Psoas muscle (tissue), 8 donors: Measurements from ENCODE around the gene MTMR2. TPM values are rescaled to one million over a fixed set of nuclear protein-coding genes. Genes with fewer than 3 reads are reported as not detected.
"Not testable (repeated sequence)": the region's sequence is repeated elsewhere in the genome, so short reads cannot be mapped to it uniquely, and the experiment has no call there.

Experiments used
- ATAC-seq, 4 donors: fragments of 200-7000 bp; cut with Tn5 transposase; one replicate each; pipeline ENCODE4 v1.9.1; 2020; ENCODE audit warnings: moderate library complexity in 3 of 4, mild to moderate bottlenecking in 2 of 4
- DNase-seq, 2 donors: peaks; one replicate each; pipeline ENCODE4 v3.0.0-alpha.2; 2020
- H3K27ac ChIP-seq: fragments of 200-600 bp; one replicate; pipeline ENCODE4 v1.8.0; 2022
- H3K27me3 ChIP-seq, 3 donors: fragments of 200-600 bp in 1 of 3; one replicate each; pipeline versions ENCODE4 v1.6.1 to v1.8.0; 2013 to 2022; ENCODE audit warnings: low read length in 2 of 3, mild to moderate bottlenecking in 2 of 3, moderate library complexity in 1 of 3; ENCODE audit not compliant: insufficient read depth in 3 of 3
- H3K36me3 ChIP-seq, 2 donors: fragments of 200-600 bp in 1 of 2; one replicate each; pipeline versions ENCODE4 v1.6.1 to v1.8.0; 2013 to 2022; ENCODE audit warnings: low read depth in 1 of 2, mild to moderate bottlenecking in 1 of 2, moderate library complexity in 1 of 2; ENCODE audit not compliant: insufficient read depth in 1 of 2
- H3K4me1 ChIP-seq: fragments of 200-600 bp; one replicate; pipeline ENCODE4 v1.8.0; 2022
- H3K4me3 ChIP-seq: fragments of 200-600 bp; one replicate; pipeline ENCODE4 v1.8.0; 2022; ENCODE audit warnings: mild to moderate bottlenecking
- H3K9me3 ChIP-seq: fragments of 200-600 bp; one replicate; pipeline ENCODE4 v1.8.0; 2022
- WGBS, 3 donors: extraction: QIAGEN DNeasy Blood & Tissue Kit; methylation state at CpG; one replicate each; pipeline versions ENCODE4 v1.1.6 to v1.1.7; 2013; 5-methylcytosine and 5-hydroxymethylcytosine counted together
- intact Hi-C, 2 donors: fragments of 100-400 bp; cut with DNase I; formaldehyde crosslinking; loops; one replicate each; pipeline versions ENCODE4 v1.11.0 to v1.14.2; 2022
- polyA plus RNA-seq, 3 donors: library from polyadenylated mRNA; stranded (reverse); fragments of 200-250 nt; gene quantifications; one replicate each; pipeline ENCODE4 v1.2.3, GENCODE V29; 2013
- total RNA-seq, 4 donors: library from RNA; stranded (reverse); fragmentation: NEBNext Ultra II Directional in 2 of 4; extraction: Animal tissue kit (Norgen Biotek cat#: 25700) in 2 of 4; gene quantifications; one replicate each; pipeline versions ENCODE4 v1.2.1 to v1.2.4, GENCODE V29; 2021 to 2023
- TF ChIP-seq, protein P1 (sequence below): fragments of 200-600 bp; IDR thresholded peaks from one replicate; pipeline ENCODE4 v1.8.0; 2022; ENCODE audit warnings: antibody characterized with exemption
- donor health status: healthy with polysubstance abuse.
- donor health status: DM: no; HTN: no; CAD: no; lungs with moderate emphysema.
- donor health status: Bipolar disorder and iron deficiency.
- donor health status: healthy.
- donor health status: DM: yes; HTN: yes; CAD: no.
- donor health status: DM: no; HTN: no; CAD: no.
- donor health status: DM: no; HTN: no; CAD: no.
- donor health status: DM: yes; HTN: yes; CAD: no.

MTMR2 gene
- total and polyA plus RNA-seq, 7 donors: 5.4 to 9.9 (median 7.7) TPM

DNA sequence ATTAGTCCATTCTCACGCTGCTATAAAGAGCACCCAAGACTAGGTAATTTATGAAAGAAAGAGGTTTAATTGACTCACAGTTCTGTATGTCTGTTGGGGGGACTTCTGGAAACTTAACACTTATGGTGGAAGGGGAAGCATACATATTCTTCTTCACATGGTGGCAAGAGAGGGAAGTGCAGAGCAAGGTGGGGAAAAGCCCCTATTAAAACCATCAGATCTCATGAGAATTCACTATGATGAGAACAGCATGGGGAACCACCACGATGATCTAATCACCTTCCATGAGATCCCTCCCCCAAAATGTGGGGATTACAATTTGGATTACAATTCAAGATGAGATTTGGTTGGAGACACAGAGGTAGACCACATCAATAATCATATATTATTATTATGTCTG is 107.9 kb downstream of the MTMR2 start:
- Histone ChIP-seq H3K9me3 (no peaks in the 10 kb centered on the region), H3K4me3 (no peak overlapping the region), H3K36me3 (peaks cover 0 to 46% of the 10 kb centered on the region in 2 donors), H3K27ac (no peak overlapping the region), H3K4me1 (no peaks in the 10 kb centered on the region), H3K27me3 (no peaks in the 10 kb centered on the region)
- TF ChIP-seq, protein P1, sequence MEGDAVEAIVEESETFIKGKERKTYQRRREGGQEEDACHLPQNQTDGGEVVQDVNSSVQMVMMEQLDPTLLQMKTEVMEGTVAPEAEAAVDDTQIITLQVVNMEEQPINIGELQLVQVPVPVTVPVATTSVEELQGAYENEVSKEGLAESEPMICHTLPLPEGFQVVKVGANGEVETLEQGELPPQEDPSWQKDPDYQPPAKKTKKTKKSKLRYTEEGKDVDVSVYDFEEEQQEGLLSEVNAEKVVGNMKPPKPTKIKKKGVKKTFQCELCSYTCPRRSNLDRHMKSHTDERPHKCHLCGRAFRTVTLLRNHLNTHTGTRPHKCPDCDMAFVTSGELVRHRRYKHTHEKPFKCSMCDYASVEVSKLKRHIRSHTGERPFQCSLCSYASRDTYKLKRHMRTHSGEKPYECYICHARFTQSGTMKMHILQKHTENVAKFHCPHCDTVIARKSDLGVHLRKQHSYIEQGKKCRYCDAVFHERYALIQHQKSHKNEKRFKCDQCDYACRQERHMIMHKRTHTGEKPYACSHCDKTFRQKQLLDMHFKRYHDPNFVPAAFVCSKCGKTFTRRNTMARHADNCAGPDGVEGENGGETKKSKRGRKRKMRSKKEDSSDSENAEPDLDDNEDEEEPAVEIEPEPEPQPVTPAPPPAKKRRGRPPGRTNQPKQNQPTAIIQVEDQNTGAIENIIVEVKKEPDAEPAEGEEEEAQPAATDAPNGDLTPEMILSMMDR: no peak
- intact Hi-C loops: no loop called here
- ATAC-seq: no peak
- DNase-seq: no peak
- WGBS, 3 donors: 95 to 99% (median 96%) methylated on average over 2 of the region's 2 CpGs

DNA sequence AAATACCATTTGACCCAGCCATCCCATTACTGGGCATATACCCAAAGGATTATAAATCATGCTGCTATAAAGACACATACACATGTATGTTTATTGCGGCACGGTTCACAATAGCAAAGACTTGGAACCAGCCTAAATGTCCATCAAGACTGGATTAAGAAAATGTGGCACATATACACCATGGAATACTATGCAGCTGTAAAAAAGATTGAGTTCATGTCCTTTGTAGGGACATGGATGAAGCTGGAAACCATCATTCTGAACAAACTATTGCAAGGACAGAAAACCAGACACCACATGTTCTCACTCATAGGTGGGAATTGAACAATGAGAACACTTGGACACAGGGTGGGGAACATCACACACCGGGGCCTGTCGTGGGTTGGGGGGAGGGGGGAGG is 112.9 kb downstream of the MTMR2 start:
- H3K4me1 ChIP-seq, H3K9me3 ChIP-seq, H3K27me3 ChIP-seq, DNase-seq, intact Hi-C loops, H3K27ac ChIP-seq, H3K4me3 ChIP-seq, ATAC-seq: not testable (repeated sequence)
- H3K36me3 ChIP-seq: peaks cover 0 to 27% of the 10 kb centered on the region in 2 donors
- WGBS, 3 donors: 95 to 99% (median 96%) methylated on average over 3 to 4 of the region's 4 CpGs

DNA sequence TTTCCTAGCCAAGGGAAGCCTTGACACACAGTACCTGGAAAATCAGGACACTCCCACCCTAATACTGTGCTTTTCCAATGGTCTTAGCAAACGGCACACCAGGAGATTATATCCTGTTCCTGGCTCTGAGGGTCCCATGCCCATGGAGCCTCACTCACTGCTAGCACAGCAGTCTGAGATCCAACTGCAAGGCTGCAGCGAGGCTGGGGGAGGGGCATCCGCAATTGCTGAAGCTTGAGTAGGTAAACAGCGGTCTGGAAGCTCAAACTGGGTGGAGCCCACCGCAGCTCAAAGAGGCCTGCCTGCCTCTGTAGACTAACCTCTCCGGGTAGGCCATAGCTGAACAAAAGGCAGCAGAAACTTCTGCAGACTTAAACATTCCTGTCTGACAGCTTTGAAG is 117.4 kb downstream of the MTMR2 start:
- H3K9me3 ChIP-seq, ATAC-seq, H3K4me1 ChIP-seq, intact Hi-C loops, H3K4me3 ChIP-seq, H3K27me3 ChIP-seq, H3K27ac ChIP-seq: not testable (repeated sequence)
- 94 to 96% (median 96%) methylated on average over 6 of the region's 6 CpGs for WGBS, 3 donors
- DNase-seq: peak in 1 of 2 donors; percentile 25
- peaks cover 0 to 17% of the 10 kb centered on the region in 2 donors for H3K36me3 ChIP-seq

DNA sequence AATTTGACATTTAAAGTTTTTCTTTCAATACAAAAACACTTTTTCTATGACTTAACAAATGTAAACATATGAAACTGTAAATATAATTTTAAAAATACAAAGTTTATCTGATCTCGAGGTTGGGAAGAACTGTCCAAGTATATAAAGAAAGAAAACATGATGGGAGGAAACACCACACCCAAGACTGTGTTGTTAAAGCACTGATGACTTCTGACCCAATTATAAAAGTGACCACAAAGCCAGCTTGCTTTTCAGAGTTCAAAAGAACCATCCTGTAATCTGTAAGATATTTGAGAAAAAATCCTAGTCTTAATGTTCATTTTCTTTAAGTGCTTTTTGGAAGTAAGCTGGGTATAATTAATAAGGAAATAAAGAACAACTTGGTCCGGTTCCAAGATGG is 118.0 kb downstream of the MTMR2 start:
- Histone ChIP-seq H3K27ac (no peak overlapping the region), H3K27me3 (no peaks in the 10 kb centered on the region), H3K9me3 (no peaks in the 10 kb centered on the region), H3K4me1 (no peaks in the 10 kb centered on the region), H3K36me3 (peaks cover 0 to 20% of the 10 kb centered on the region in 2 donors), H3K4me3 (no peak overlapping the region)
- ATAC-seq (no peak), DNase-seq (no peak)
- intact Hi-C loops: no loop called here
- WGBS, 3 donors: 82 to 93% (median 87%) methylated on average over 2 of the region's 2 CpGs
- TF ChIP-seq, protein P1: no peak

DNA sequence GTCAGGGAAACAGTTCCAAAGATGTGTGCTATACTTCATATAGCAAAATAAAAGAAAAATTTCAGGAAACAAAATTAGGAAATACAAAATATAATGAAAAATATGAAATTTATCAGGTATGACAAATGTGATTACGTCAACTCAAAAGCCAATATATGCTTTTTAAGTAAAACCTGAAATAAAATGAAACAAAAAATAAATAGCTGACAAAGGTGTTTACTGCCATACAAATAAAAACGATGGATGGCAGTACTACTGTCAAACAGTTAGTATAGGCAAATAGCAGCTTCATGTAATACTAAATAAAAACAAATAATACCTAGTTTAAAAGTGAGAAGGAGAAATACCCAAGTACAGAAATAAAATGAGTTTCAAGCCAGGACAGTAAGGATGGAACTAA is 119.9 kb downstream of the MTMR2 start:
- DNase-seq (no peak), ATAC-seq (no peak)
- Histone ChIP-seq H3K27ac (no peak overlapping the region), H3K4me3 (no peak overlapping the region), H3K4me1 (no peaks in the 10 kb centered on the region), H3K36me3 (peaks cover 7 to 39% of the 10 kb centered on the region in 2 donors), H3K27me3 (no peaks in the 10 kb centered on the region), H3K9me3 (no peaks in the 10 kb centered on the region)
- WGBS, 3 donors: 95 to 96% (median 96%) methylated on average over 2 of the region's 2 CpGs
- intact Hi-C loops: no loop called here
- TF ChIP-seq, protein P1: no peak

DNA sequence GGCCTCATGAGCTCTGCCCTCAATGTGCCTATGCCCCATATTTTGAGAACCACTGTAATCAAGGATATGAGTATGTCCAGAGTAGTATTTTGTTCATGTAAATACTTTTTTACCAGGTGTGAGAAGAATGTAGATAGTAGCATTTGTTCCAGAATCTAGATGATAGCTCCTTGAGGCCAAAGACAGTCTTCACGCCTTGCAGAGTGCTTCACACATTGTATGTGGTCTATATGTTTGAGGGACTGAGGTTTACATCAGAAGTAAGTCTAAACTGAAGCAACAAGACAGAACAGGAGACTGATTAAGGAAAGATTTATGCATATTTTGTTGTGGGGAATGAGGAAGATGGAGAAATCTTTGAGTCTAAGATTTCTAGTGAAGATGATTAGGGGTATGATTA is 121.1 kb downstream of the MTMR2 start:
- H3K36me3 ChIP-seq: peaks cover 7 to 39% of the 10 kb centered on the region in 2 donors
- TF ChIP-seq, protein P1: no peak

More for the DNA sequence above, 121.1 kb downstream of the MTMR2 start:
- WGBS, 3 donors: 97 to 100% (median 100%) methylated on average over 1 of the region's 1 CpG
- ATAC-seq (no peak), DNase-seq (no peak)
- no peak overlapping the region for H3K27ac ChIP-seq
- no peaks in the 10 kb centered on the region for H3K27me3 ChIP-seq
- no peaks in the 10 kb centered on the region for H3K4me1 ChIP-seq
- intact Hi-C loops: no loop called here
- no peak overlapping the region for H3K4me3 ChIP-seq
- no peaks in the 10 kb centered on the region for H3K9me3 ChIP-seq
